Nephron progenitor cell (in vitro differentiated cells): ENCODE measurements around the gene FEM1B.

Experiments
- DNase-seq: peaks from one replicate; pipeline ENCODE4 v3.0.0; 2021
- H3K27ac Mint-ChIP-seq: 2 replicates; pipeline ENCODE4 v1.8.0; 2021; ENCODE audit warnings: mild to moderate bottlenecking, moderate library complexity, mixed read lengths
- H3K27me3 Mint-ChIP-seq: 2 replicates; pipeline ENCODE4 v1.8.0; 2021; ENCODE audit warnings: mild to moderate bottlenecking, low read depth, mixed read lengths; ENCODE audit not compliant: poor library complexity
- H3K36me3 Mint-ChIP-seq: 2 replicates; pipeline ENCODE4 v1.8.0; 2021; ENCODE audit warnings: low read depth, mixed read lengths
- H3K4me1 Mint-ChIP-seq: 2 replicates; pipeline ENCODE4 v1.8.0; 2021; ENCODE audit warnings: mixed read lengths
- H3K4me3 Mint-ChIP-seq: 2 replicates; pipeline ENCODE4 v1.8.0; 2021; ENCODE audit warnings: mild to moderate bottlenecking, moderate library complexity, mixed read lengths
- H3K9me3 Mint-ChIP-seq: 2 replicates; pipeline ENCODE4 v1.8.0; 2021; ENCODE audit warnings: mild to moderate bottlenecking, moderate library complexity, mixed read lengths
- TF ChIP-seq, protein P1 (sequence below): fragments of 200-600 bp; sonication (generic); IDR thresholded peaks from 2 replicates; pipeline ENCODE4 v1.5.0; 2021; ENCODE audit warnings: antibody characterized with exemption

Gene FEM1B

DNA sequence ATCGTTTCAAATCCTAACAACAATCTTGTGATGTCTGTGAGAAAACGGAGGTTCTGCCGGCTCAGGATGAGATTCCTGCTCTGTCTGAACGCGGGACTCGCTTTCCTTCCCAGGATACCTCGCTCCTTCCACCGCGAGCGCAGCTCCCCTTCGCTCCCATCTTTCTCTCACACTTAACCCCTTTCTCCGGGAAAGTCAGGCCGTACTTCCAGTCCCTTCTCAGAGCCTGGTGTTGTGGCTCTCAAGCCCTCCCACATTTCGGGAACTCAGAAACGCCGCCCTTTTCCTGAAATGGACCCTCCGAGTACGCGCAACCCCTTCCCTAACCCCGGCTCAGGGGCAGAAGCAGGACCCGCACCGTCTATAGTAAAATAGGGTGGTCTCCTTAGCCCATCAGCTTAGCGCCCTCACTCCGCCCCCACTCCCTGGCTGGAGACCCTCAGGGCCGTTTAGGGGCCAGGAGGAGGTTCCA lies 378 bp upstream of the FEM1B start:
- Mint-ChIP-seq H3K9me3 (no peaks in the 10 kb centered on the region), H3K36me3 (peaks cover 6% of the 10 kb centered on the region), H3K4me1 (peaks cover 60% of the 10 kb centered on the region), H3K27ac (peak overlapping the region; percentile 99), H3K4me3 (peak overlapping the region; percentile 93), H3K27me3 (peaks cover 4% of the 10 kb centered on the region)
- TF ChIP-seq, protein P1, sequence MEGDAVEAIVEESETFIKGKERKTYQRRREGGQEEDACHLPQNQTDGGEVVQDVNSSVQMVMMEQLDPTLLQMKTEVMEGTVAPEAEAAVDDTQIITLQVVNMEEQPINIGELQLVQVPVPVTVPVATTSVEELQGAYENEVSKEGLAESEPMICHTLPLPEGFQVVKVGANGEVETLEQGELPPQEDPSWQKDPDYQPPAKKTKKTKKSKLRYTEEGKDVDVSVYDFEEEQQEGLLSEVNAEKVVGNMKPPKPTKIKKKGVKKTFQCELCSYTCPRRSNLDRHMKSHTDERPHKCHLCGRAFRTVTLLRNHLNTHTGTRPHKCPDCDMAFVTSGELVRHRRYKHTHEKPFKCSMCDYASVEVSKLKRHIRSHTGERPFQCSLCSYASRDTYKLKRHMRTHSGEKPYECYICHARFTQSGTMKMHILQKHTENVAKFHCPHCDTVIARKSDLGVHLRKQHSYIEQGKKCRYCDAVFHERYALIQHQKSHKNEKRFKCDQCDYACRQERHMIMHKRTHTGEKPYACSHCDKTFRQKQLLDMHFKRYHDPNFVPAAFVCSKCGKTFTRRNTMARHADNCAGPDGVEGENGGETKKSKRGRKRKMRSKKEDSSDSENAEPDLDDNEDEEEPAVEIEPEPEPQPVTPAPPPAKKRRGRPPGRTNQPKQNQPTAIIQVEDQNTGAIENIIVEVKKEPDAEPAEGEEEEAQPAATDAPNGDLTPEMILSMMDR, result no peak
- DNase-seq, result no peak

DNA sequence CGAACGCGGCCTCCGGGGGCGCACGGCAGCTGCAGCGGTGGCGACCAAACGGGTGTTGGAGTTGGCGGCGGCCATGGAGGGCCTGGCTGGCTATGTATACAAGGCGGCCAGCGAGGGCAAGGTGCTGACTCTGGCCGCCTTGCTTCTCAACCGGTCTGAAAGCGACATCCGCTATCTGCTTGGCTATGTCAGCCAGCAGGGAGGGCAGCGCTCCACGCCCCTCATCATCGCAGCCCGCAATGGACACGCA lies 725 bp downstream of the FEM1B start:
- peaks cover 61% of the 10 kb centered on the region for H3K4me1 Mint-ChIP-seq
- peaks cover 12% of the 10 kb centered on the region for H3K36me3 Mint-ChIP-seq
- H3K4me3 Mint-ChIP-seq, result peak overlapping the region; percentile 93
- peaks cover 4% of the 10 kb centered on the region for H3K27me3 Mint-ChIP-seq
- TF ChIP-seq, protein P1, result no peak
- H3K9me3 Mint-ChIP-seq, result no peaks in the 10 kb centered on the region
- peak overlapping the region; percentile 29 for H3K27ac Mint-ChIP-seq
- DNase-seq, result no peak

DNA sequence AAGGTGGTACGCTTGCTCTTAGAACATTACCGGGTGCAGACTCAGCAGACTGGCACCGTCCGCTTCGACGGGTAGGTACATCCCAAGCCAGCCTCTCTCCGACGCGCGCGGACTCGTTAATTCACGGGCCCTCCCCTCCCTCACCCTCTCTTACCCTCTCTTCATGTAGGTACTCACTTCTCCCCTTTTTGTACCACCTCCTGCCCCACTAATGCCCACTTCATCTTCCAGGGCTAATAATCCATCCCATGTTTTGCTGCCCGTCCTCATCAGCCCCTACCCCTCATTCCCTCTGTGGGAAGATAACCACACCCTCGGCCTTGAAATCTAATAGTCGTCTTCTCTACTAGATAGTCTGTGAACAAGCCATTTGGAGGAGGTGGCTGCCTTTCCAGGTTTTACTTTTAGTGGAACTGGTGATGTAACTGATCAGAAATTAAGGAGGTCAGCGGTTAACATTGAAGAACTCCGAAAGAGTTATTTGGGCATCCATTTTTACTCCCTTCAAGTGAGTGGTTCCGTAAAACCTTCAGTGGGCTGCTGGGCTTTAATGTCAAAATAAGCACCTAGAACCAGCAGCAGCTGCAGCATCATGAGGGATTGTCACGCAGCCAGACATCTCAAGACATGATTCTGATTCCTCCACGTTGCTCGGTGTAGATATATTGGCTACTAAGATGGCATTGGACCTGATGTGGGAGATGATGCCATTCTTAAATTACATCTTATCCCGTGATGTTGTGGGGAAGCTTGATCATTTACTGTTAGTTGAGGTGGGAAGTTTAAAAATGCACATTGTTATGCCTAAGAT lies 1.3 kb downstream of the FEM1B start:
- Mint-ChIP-seq H3K9me3 (peaks cover 2% of the 10 kb centered on the region), H3K4me3 (peak overlapping the region; percentile 93), H3K27ac (peak overlapping the region; percentile 29), H3K4me1 (peaks cover 61% of the 10 kb centered on the region), H3K27me3 (peaks cover 4% of the 10 kb centered on the region), H3K36me3 (peaks cover 17% of the 10 kb centered on the region)
- no peak for DNase-seq
- TF ChIP-seq, protein P1, result no peak

DNA sequence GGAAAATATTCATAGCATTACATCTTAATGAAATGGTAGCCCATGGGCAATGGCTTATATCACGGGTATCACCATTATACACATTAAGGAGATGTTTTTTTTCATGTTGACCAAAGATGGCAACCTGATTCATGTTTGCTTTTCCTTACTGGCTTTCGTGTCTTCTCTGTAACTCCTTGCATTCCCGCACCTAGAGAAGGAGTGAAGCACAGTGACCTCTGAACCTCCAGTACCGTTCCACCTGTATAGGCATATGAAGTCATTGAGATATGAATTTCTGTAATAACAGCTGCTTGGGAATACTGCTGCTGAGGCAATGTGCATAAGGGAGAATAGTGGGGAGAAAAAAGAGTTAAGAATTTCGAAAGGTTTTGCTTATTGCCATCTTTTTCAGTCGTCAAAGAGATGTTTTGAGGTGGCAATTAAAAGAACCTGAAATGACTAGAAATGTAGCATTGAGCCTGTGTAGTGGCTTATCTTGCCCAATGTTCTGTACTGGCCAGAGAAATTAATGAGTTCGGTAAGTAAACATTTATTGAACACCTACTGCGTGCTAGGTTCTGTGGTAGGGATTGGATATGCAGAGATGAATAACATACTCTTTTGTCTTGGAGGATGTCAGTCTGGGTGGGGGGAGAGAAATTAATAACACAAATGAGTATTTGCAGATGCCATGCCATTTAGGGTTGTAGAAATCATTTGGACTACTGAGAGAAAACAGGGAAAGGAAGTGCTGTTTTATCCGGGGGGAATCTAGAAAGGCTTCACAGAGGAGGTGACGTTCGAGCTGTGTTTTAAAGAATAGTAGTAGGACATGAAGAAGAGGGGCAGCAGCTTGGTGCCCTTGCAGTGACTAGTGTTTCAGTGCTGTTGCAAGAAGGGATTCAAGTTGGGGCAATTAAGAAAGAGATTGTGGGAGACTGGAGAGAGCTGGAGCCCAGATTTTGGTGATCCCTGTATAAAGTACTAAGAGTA lies 2.5 kb downstream of the FEM1B start:
- peaks cover 60% of the 10 kb centered on the region for H3K4me1 Mint-ChIP-seq
- TF ChIP-seq, protein P1, result no peak
- H3K27me3 Mint-ChIP-seq, result no peaks in the 10 kb centered on the region
- H3K36me3 Mint-ChIP-seq, result peaks cover 27% of the 10 kb centered on the region
- H3K4me3 Mint-ChIP-seq, result peak overlapping the region; percentile 93
- DNase-seq, result no peak
- H3K27ac Mint-ChIP-seq, result peak overlapping the region; percentile 1
- H3K9me3 Mint-ChIP-seq, result peaks cover 11% of the 10 kb centered on the region

DNA sequence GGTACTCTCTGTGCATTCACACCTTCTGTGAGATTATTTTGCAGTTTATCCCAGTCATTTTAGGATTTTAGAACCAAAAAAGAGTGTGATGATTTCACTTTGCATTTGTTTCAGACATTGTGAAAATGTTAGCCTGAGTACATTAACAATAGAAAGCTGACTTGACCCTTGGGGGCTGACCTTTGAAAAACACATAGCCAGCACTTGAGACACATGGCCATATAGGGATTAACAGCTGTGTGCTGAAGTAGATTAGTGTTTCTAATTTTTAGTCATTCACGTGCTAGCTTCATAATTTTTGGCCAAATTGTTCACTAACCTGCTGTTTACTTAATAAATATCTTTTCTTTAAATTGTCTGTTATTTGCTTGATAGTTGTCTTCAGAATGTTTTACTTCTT lies 3.5 kb downstream of the FEM1B start:
- H3K4me3 Mint-ChIP-seq, result peak overlapping the region; percentile 93

More for the DNA sequence above, 3.5 kb downstream of the FEM1B start:
- DNase-seq, result no peak
- H3K27me3 Mint-ChIP-seq, result no peaks in the 10 kb centered on the region
- TF ChIP-seq, protein P1, result no peak
- peaks cover 18% of the 10 kb centered on the region for H3K9me3 Mint-ChIP-seq
- peak overlapping the region; percentile 61 for H3K27ac Mint-ChIP-seq
- peaks cover 37% of the 10 kb centered on the region for H3K36me3 Mint-ChIP-seq
- peaks cover 51% of the 10 kb centered on the region for H3K4me1 Mint-ChIP-seq
